SKM-1 treated with dmso at 0.1 percent for 144 hours (cell line): ENCODE measurements around the gene PPIA.
"Not testable (repeated sequence)": the region's sequence is repeated elsewhere in the genome, so short reads cannot be mapped to it uniquely, and the experiment has no call there.

ENCODE experiments used
- DNase-seq: peaks from one replicate; lab custom pipeline; 2025; ENCODE audit not compliant: unreplicated experiment; lab: John Stamatoyannopoulos, UW

The PPIA gene

DNA sequence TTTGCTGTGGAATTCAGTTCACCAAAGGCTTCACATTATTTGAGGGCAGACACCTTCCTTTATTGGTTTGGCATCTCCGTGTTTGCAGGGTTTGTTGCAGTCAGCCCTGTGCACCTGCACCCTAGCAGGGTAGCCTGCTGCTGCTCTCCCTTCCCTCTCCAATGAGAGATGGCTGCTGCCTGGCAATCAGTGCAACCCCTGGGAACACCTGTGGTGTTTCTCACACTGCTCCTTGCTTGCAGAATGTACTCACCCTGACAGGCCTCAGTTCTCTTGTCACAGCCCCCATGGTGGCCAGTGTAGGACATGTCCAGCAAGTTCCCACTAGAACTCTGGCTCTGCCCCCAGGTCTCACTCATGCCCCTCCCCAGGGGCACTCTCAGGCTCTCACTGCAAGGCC is 12.1 kb upstream of the PPIA start:
- DNase-seq, result no peak

DNA sequence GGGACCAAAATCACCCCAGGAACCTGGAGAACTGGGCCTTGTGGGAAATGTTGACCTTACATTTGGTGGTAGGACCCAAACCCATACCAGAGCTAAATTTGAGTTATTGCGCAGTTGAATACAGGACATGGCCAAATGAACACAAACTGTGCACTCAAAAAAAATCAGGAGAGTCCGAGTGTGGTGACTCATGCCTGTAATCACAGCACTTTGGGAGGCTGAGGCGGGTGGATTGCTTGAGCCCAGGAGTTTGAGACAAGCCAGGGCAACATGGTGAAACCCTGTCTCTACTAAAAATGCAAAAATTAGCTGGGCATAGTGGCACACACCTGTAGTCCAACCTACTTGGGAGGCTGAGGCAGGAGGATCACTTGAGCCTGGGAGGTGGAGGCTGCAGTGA is 11.3 kb upstream of the PPIA start:
- not testable (repeated sequence) for DNase-seq

DNA sequence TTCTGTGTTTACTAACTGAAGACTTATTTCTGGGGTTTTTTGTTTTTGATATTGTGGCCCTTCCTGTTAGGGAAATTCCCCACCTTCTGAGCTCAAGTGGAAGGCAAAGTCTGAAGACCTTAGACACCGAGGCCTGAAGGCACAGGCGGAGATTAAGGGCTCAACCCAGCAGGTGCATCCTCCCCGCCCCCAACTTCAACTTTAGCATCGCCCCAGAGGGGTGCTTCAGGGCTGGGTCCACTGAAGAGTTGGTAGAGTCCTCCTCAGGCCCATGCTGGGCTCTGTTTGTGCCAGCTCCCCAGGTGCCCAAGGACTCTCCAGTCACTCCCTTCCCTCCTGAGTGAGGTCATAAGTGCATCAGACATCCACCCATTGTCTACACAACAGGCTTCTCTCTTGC is 9.4 kb upstream of the PPIA start:
- DNase-seq, result no peak

DNA sequence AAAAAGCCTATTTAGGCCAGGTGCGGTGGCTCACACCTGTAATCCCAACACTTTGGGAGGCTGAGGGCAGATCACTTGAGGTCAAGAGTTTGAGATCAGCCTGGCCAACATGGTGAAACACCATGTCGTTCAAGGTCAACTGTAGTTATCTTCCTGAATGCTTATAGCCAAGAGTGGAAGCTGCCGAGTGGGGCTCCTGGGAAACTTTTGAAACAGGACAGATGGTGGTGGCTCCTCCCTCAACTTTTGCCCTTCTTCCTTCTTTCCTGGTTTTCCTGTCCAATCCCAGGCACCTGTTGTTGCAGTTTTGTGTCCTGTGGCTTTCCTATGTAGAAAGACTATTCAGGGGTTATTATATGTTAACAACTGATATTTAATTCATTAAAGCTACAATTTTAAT is 8.7 kb upstream of the PPIA start:
- no peak for DNase-seq

DNA sequence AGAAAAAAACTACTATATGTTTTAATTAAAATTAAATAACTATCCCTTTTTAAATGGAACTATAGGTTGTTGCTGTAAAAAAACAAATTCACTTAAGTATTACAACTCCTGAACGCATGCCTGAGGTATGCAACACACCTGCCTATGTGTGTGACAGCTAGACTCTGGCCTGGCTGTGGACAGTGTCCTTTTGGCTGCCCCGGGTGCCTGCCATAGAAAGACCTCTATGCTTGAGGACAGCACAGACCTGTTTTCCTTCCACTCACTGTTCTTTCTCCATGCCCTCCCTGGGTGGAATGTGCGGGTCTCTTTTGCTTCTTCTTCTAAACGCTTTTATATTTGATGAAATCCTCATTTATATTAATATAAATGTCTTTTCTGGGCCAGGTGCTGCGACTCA is 6.5 kb upstream of the PPIA start:
- DNase-seq, result no peak

DNA sequence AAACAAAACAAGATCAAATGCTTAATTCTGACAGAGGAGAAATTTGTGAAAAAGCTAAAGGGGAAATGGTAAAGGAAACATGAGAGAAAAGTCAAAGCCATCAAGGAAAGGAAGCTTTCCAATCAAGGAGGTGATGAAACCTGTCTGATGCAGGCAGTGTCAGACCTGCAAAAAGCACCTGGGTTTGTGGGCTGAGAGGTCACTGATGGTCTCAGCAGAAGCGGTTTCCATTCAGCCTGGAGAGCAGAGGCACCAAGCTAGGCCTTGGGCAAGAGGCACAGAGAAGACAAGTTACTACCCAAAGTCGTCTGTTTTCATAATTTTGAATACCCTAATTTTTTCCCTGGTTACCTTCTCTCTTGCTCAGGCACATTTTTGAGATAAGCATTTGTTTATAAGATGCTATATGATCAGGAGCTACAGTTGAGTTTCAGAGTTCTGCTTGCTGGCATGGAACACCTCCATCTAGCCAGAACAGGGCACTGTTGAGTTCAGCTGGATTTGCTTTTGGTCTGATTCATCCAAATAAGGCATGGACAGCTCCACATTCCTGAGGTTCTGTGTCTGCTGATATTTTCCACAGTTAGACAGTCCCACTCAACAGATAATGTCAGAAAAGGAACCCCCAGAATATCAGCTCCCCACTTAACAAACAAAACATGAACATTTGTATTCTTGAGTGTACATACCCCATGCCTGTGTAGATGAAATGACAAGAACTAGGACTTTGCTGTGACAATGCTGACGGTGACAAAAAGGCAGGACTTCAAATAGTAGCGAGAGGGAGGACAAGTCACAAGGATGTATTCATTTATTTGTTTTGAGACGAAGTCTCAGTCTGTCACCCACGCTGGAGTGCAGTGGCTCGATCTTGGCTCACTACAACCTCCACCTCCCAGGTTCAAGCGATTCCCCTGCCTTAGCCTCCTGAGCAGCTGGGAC is 4.9 kb upstream of the PPIA start:
- no peak for DNase-seq

DNA sequence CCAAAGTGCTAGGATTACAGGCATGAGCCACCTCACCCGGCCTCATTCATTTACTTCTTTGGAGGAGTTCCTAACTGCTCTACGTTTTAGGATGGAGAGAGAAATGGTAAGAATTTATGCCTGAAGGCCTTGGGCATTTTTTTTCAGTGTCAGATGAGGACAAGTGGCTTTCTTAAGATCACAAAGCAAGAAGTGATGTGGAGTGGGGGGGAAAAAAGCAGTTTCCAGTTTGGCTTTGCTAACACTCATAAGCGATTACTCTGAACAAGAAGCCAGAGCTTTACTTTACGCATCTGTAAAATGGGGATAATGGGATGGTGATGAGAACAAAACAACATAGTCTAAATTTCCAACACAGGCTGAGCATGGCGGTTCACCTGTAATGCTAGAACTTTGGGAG is 2.6 kb upstream of the PPIA start:
- DNase-seq, result no peak

DNA sequence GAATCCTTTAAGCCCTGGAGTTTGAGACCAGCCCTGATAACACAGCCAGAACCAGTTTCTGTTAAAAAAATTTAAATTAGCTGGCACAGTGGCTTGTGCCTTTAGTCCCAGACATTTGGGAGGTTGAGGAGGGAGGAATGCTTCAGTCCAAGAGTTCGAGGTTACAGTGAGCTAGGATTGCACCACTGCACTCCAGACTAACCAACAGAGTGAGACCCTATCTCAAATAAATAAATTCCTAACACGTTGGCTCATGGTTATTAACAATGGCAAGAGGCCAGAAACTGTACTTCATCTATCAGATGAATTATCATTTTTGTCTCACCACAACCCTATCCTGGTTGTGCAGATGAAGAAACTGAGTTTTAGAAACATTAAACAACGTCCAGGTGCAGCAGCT is 2.1 kb upstream of the PPIA start:
- no peak for DNase-seq

DNA sequence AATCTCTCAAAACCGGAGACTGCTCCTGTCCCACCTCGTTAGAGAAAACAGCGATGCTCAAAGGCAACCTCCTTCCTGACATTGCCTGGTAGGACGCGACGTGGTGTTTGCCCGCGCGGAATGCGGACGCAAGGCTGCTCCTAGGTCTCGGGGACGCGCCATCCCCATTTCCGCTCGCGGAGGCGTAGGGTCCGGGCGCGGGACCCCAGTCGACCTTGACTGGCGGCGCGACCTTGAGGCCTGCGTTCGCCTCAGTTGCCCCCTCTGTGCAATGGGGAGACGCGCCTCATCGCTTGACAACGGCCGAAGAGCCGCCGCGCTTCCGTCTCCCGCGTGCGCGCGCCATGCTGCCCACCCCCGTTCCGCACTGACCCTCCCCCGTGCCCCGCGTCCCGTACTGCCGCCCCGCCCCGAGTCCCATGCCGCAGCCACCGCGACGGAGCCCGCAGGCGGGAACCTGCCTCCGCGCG is 412 bp upstream of the PPIA start:
- peak; percentile 68 for DNase-seq

DNA sequence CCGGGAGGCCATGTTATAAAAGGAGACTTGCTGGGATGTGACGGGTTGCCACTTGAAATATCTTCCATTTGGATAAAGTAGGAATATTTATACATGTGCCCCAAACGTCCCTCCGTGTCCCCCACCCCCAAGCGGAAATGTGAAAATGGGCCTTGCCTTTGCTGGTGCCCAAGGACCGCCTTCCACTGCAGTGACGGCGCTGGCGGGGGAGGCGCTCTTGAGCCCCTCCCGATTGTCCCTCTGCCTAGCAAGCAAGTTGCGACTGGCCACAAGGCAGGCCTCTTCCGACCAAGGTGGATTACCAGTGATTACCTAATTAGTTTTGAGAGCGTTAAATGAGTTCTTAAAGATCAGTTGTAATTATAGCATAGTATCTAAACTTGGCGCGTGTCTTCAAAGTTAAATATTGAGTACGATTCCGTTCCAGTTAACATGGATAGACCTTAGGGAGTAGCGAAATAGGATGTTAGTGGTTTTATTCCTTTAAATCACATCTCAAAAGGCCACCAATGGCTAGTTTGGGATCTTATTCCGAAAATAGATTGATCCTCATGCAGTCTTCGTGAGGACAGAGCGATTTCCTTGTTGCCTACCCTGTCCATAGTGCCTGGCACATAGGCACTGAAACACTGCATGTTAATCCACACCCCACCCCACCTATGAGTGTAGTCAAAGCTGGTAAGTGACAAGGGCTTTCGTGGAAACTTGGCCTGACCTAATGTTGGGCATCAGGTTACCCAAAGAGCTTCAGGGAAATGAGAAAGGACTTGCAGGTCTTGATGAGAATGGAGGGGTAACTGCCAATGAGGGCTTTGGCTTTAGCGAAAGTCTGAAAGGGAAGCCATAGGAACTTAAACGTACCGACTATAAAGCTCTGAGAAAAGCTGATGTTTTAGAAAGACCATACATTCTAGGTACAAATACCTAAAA is 1.1 kb downstream of the PPIA start:
- DNase-seq, result peak; percentile 91

DNA sequence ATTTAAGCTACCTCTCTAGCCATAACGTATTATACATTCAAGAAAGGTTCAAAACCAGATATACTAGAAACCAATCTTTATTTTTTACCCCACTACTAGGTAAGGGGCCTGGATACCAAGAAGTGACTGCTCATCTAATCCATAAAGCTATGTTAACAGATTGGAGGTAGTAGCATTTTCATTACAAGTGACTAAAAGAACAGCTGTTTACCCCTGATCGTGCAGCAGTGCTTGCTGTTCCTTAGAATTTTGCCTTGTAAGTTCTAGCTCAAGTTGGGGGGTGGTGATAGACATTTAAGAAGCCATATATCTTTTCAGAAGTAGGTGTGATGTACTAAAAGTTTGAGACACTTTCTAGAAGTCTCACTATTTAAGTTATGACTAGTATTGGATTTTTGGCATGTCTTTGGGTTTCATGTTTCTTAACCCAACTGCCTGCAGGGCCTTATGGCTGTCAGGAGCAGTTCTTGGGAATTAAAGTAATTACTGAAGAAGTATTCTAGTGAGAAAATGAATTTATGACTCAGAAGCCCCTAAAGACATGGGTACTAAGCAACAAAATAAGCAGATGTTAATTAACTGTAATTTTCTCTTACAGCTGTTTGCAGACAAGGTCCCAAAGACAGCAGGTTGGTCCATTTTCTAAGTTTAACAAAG is 2.3 kb downstream of the PPIA start:
- DNase-seq, result no peak

DNA sequence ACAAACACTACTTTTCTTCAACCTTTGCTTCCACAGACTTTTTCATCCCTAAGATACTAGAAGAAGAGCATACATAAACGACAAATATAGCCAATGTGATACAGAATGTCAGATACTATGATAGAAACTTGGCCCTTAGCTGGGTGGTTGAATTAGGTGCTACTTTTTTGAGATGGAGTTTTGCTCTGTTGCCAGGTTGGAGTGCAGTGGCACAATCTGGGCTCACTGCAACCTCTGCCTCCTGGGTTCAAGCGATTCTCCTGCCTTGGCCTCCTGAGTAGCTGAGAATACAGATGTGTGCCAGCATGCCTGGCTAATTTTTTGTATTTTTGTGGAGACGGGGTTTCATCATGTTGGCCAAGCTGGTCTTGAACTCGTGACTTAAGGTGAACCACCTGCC is 3.5 kb downstream of the PPIA start:
- DNase-seq, result no peak

DNA sequence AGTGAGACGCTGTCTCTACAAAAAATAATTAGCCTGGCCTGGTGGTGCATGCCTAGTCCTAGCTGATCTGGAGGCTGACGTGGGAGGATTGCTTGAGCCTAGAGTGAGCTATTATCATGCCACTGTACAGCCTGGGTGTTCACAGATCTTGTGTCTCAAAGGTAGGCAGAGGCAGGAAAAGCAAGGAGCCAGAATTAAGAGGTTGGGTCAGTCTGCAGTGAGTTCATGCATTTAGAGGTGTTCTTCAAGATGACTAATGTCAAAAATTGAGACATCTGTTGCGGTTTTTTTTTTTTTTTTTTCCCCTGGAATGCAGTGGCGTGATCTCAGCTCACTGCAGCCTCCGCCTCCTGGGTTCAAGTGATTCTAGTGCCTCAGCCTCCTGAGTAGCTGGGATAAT is 5.4 kb downstream of the PPIA start:
- DNase-seq, result no peak

DNA sequence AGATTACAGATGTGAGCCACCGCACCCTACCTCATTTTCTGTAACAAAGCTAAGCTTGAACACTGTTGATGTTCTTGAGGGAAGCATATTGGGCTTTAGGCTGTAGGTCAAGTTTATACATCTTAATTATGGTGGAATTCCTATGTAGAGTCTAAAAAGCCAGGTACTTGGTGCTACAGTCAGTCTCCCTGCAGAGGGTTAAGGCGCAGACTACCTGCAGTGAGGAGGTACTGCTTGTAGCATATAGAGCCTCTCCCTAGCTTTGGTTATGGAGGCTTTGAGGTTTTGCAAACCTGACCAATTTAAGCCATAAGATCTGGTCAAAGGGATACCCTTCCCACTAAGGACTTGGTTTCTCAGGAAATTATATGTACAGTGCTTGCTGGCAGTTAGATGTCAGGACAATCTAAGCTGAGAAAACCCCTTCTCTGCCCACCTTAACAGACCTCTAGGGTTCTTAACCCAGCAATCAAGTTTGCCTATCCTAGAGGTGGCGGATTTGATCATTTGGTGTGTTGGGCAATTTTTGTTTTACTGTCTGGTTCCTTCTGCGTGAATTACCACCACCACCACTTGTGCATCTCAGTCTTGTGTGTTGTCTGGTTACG is 6.0 kb downstream of the PPIA start:
- no peak for DNase-seq

DNA sequence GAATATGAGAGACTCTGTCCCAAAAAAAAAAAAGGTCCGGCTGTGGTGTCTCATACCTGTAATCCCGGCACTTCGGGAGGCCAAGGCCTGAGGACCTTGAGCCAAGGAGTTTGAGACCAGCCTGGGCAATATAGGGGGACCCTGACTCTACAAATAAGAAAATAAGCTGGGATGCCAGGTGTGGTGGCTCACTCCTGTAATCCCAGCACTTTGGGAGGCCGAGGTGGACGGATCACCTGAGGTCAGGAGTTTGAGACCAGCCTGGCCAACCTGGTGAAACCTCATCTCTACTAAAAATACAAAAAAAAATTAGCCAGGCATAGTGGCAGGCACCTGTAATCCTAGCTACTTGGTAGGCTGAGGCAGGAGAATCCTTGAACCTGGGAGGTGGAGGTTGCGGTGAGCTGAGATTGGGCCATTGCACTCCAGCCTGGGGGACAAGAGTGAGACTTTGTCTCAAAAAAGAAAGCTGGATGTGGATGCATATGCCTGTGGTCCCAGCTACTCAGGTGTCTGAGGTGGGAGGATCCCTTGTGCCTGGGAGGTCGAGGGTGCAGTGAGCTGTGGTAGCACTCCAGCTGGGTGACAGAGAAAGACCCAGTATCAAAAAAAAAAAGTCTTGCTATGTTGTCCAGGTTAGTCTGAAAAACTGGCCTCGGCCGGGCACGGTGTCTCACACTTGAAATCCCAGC is 7.5 kb downstream of the PPIA start:
- DNase-seq, result not testable (repeated sequence)

DNA sequence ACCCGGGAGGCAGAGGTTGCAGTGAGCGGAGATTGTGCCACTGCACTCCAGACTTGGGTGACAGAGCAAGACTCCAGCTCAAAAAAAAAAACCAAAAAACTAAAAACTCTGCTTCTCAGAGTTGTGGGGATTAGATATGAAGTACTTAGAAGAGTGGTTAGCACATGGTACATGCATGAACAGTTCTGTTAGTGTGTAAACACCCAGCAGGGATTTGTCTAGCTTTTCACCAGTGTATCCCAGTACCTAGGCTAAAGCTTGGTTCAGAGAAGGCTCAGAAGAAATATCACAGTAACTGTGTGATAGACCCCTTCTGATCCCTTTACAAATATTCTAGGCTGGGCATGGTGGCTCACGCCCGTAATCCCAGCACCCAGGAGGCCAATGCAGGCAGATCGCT is 9.5 kb downstream of the PPIA start:
- DNase-seq, result no peak

DNA sequence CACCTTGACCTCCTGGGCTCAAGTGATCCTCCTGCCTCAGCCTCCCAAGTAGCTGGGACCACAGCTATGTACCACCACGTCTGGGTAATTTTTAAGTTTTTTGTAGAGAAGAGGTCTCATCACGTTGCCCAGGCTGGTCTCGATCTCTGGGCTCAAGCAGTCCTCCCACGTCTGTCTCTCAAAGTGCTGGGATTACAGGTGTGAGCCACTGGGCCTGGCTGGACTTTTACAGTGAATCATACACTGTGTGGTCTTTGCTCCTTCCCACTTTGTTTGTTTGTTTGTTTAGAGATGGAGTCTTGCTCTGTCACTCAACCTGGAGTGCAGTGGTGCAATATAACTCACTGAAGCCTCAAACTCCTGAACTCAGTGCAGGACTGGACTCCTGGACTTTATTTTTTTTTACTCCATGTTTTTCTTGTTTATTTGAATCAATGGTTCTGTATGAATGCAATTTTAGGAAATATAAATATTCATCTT is 12.5 kb downstream of the PPIA start:
- DNase-seq, result no peak

DNA sequence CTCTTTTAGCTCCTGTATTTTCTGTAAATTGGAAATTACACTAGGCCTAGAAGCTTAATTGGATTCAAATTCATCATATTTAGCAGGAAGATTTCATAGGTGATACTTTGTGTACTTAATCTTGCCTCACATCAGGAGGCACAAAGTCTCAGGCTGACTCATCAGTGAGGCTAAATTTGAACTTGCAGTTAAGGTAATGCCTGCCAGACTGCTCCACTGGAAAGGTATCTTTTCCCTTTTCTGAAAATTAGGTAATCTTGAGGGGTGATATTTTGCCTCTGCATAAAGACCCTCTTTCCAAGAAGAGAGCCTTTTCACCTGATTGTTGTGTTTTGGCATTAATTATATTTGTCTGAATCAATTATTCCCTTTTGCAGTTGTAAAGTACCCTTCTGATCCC is 14.6 kb downstream of the PPIA start:
- no peak for DNase-seq

DNA sequence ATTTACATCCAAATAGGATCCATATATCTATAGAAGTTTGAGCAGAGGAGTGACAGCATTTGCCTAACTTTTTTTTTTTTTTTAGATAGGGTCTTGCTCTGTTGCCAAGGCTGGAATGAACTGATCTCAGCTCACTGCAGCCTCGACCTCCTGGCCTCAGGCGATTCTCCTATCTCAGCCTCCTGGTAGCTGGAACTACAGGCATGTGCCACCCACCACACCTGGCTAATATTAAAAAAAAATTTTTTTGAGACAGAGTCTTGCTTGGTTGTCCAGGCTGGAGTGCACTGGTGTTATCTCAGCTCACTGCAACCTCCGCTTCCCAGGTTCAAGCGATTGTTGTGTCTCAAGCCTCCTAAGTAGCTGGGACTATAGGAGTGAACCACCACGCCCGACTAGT is 15.1 kb downstream of the PPIA start:
- no peak for DNase-seq

DNA sequence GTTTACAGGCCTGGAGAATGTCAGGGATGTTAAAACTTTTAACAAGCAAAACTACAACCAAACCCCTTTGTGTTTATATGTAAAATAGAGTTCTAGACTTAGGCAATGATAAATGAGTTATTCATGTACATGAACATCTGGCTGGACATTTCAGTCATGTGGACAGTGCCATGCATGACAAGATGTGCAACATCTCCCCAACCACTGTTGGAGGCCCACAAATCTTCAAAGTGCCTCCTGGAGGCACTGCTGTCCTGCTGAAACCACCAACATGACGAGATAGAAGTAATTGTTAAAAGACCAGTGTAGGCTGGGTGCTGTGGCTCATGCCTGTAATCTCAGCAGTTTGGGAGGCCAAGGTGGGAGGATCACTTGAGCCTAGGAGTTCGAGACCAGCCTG is 18.4 kb downstream of the PPIA start:
- DNase-seq, result no peak
